HG03108 (cell line): Measurements from ENCODE around the gene SSBP2.
A peak's percentile ranks its signal among the peaks of the same experiment; 100 is the strongest.
"Not testable (repeated sequence)": the region's sequence is repeated elsewhere in the genome, so short reads cannot be mapped to it uniquely, and the experiment has no call there.

ENCODE experiments used
- ATAC-seq: cut with Tn5 transposase; IDR thresholded peaks from one replicate; pipeline ENCODE4 v1.9.1; 2021; ENCODE audit warnings: moderate library complexity; ENCODE audit not compliant: unreplicated experiment

The SSBP2 gene

GRCh38 chr5:81679885-81680284 lies 71.0 kb downstream of the SSBP2 start:
- ATAC-seq = no peak

GRCh38 chr5:81675420-81675819 lies 75.5 kb downstream of the SSBP2 start:
- no peak for ATAC-seq

- no peak for ATAC-seq
Measured at GRCh38 chr5:81665795-81666194, 85.1 kb downstream of the SSBP2 start.

- not testable (repeated sequence) for ATAC-seq
Measured at GRCh38 chr5:81660624-81661023, 90.3 kb downstream of the SSBP2 start.

- ATAC-seq = no peak
Measured at GRCh38 chr5:81657386-81657785, 93.5 kb downstream of the SSBP2 start.

- ATAC-seq = no peak
Measured at GRCh38 chr5:81656783-81657182, 94.1 kb downstream of the SSBP2 start.

- ATAC-seq = no peak
Measured at GRCh38 chr5:81650987-81651386, 99.9 kb downstream of the SSBP2 start.

GRCh38 chr5:81646469-81646995 lies 104.4 kb downstream of the SSBP2 start:
- no peak for ATAC-seq

- no peak for ATAC-seq
Measured at GRCh38 chr5:81642210-81642609, 108.7 kb downstream of the SSBP2 start.

GRCh38 chr5:81639556-81639955 lies 111.3 kb downstream of the SSBP2 start:
- no peak for ATAC-seq

GRCh38 chr5:81638471-81638870 lies 112.4 kb downstream of the SSBP2 start:
- ATAC-seq = no peak

GRCh38 chr5:81633891-81634290 lies 117.0 kb downstream of the SSBP2 start:
- no peak for ATAC-seq

- ATAC-seq = no peak
Measured at GRCh38 chr5:81633471-81633870, 117.4 kb downstream of the SSBP2 start.

GRCh38 chr5:81632679-81633078 lies 118.2 kb downstream of the SSBP2 start:
- no peak for ATAC-seq

- no peak for ATAC-seq
Measured at GRCh38 chr5:81631621-81632020, 119.3 kb downstream of the SSBP2 start.

- peak; percentile 74 for ATAC-seq
Measured at GRCh38 chr5:81631124-81631523, 119.8 kb downstream of the SSBP2 start.

- ATAC-seq = no peak
Measured at GRCh38 chr5:81630684-81631083, 120.2 kb downstream of the SSBP2 start.

GRCh38 chr5:81629986-81630385 lies 120.9 kb downstream of the SSBP2 start:
- ATAC-seq = no peak

GRCh38 chr5:81628061-81628460 lies 122.8 kb downstream of the SSBP2 start:
- not testable (repeated sequence) for ATAC-seq

- no peak for ATAC-seq
Measured at GRCh38 chr5:81626524-81626923, 124.4 kb downstream of the SSBP2 start.

GRCh38 chr5:81609810-81610375 lies 141.0 kb downstream of the SSBP2 start:
- ATAC-seq = no peak

- ATAC-seq = no peak
Measured at GRCh38 chr5:81608976-81609375, 141.9 kb downstream of the SSBP2 start.

- ATAC-seq = no peak
Measured at GRCh38 chr5:81607693-81608092, 143.2 kb downstream of the SSBP2 start.
